ENCODE data around the gene SULT1A1. TPM values are rescaled to one million over a fixed set of nuclear protein-coding genes. Genes with fewer than 3 reads are reported as not detected.

SULT1A1 gene
- total and polyA plus RNA-seq, 2 of the 13 experiments (the other 11 are each of a cell fraction or from before 2014, with no cell fraction given): 114 to 147 TPM

Other genes with a start within 250 kb of the SULT1A1 start
- not detected in 2 replicates for gene NPIPB6, start 246.5 kb downstream of the SULT1A1 start, total RNA-seq (2016; rRNA removed; fragmentation: Illumina TruSeq; extraction: Trizol)
- 0.25 and 0.50 TPM in 2 replicates for gene NPIPB6, start 246.5 kb downstream of the SULT1A1 start, polyA plus RNA-seq (2011; rRNA removed)
- 113 and 170 TPM in 2 replicates for gene EIF3CL, start 206.2 kb downstream of the SULT1A1 start, total RNA-seq (2016; rRNA removed; fragmentation: Illumina TruSeq; extraction: Trizol)
- gene EIF3CL, start 206.2 kb downstream of the SULT1A1 start, polyA plus RNA-seq (2011; rRNA removed): 229 and 263 TPM in 2 replicates
- not detected in 2 replicates for gene NPIPB7, start 137.7 kb downstream of the SULT1A1 start, total RNA-seq (2016; rRNA removed; fragmentation: Illumina TruSeq; extraction: Trizol)
- 0.05 and 0.08 TPM in 2 replicates for gene NPIPB7, start 137.7 kb downstream of the SULT1A1 start, polyA plus RNA-seq (2011; rRNA removed)
- gene CLN3, start 118.0 kb downstream of the SULT1A1 start, total RNA-seq (2016; rRNA removed; fragmentation: Illumina TruSeq; extraction: Trizol): 19.9 and 23.4 TPM in 2 replicates
- 46.8 and 50.0 TPM in 2 replicates for gene CLN3, start 118.0 kb downstream of the SULT1A1 start, polyA plus RNA-seq (2011; rRNA removed)
- 0.11 TPM in 1 of 2 replicates, not detected in the other for gene APOBR, start 115.4 kb downstream of the SULT1A1 start, total RNA-seq (2016; rRNA removed; fragmentation: Illumina TruSeq; extraction: Trizol)
- 0.03 TPM in 2 replicates for gene APOBR, start 115.4 kb downstream of the SULT1A1 start, polyA plus RNA-seq (2011; rRNA removed)
- gene IL27, start 103.2 kb downstream of the SULT1A1 start, total RNA-seq (2016; rRNA removed; fragmentation: Illumina TruSeq; extraction: Trizol): 0.13 TPM in 1 of 2 replicates, not detected in the other
- 0.29 and 0.54 TPM in 2 replicates for gene IL27, start 103.2 kb downstream of the SULT1A1 start, polyA plus RNA-seq (2011; rRNA removed)
- 18.0 and 23.9 TPM in 2 replicates for gene NUPR1, start 71.1 kb downstream of the SULT1A1 start, total RNA-seq (2016; rRNA removed; fragmentation: Illumina TruSeq; extraction: Trizol)
- 20.7 and 25.6 TPM in 2 replicates for gene NUPR1, start 71.1 kb downstream of the SULT1A1 start, polyA plus RNA-seq (2011; rRNA removed)
- gene SGF29, start 56.1 kb downstream of the SULT1A1 start, total RNA-seq (2016; rRNA removed; fragmentation: Illumina TruSeq; extraction: Trizol): 21.2 and 29.4 TPM in 2 replicates
- gene SGF29, start 56.1 kb downstream of the SULT1A1 start, polyA plus RNA-seq (2011; rRNA removed): 5.0 and 5.4 TPM in 2 replicates
- gene SULT1A2, start 13.0 kb downstream of the SULT1A1 start, total RNA-seq (2016; rRNA removed; fragmentation: Illumina TruSeq; extraction: Trizol): 34.2 and 35.2 TPM in 2 replicates
- gene SULT1A2, start 13.0 kb downstream of the SULT1A1 start, polyA plus RNA-seq (2011; rRNA removed): 32.9 and 33.0 TPM in 2 replicates
- 0.49 TPM in 1 of 2 replicates, not detected in the other for gene NPIPB8, start 28.0 kb upstream of the SULT1A1 start, total RNA-seq (2016; rRNA removed; fragmentation: Illumina TruSeq; extraction: Trizol)
- 2.3 and 2.9 TPM in 2 replicates for gene NPIPB8, start 28.0 kb upstream of the SULT1A1 start, polyA plus RNA-seq (2011; rRNA removed)
- gene EIF3C, start 101.4 kb upstream of the SULT1A1 start, total RNA-seq (2016; rRNA removed; fragmentation: Illumina TruSeq; extraction: Trizol): 415 and 760 TPM in 2 replicates
- gene EIF3C, start 101.4 kb upstream of the SULT1A1 start, polyA plus RNA-seq (2011; rRNA removed): 360 and 380 TPM in 2 replicates
- 0.29 and 1.0 TPM in 2 replicates for gene NPIPB9, start 141.7 kb upstream of the SULT1A1 start, total RNA-seq (2016; rRNA removed; fragmentation: Illumina TruSeq; extraction: Trizol)
- 0.52 and 0.77 TPM in 2 replicates for gene NPIPB9, start 141.7 kb upstream of the SULT1A1 start, polyA plus RNA-seq (2011; rRNA removed)
- gene ATXN2L, start 213.0 kb upstream of the SULT1A1 start, total RNA-seq (2016; rRNA removed; fragmentation: Illumina TruSeq; extraction: Trizol): 40.8 and 48.4 TPM in 2 replicates
- gene ATXN2L, start 213.0 kb upstream of the SULT1A1 start, polyA plus RNA-seq (2011; rRNA removed): 55.1 and 63.9 TPM in 2 replicates
- 138 and 298 TPM in 2 replicates for gene TUFM, start 236.3 kb upstream of the SULT1A1 start, total RNA-seq (2016; rRNA removed; fragmentation: Illumina TruSeq; extraction: Trizol)
- 189 and 206 TPM in 2 replicates for gene TUFM, start 236.3 kb upstream of the SULT1A1 start, polyA plus RNA-seq (2011; rRNA removed)